Endometrial microvascular endothelial cells (primary cell): ENCODE results near the gene CPM. TPM values are rescaled to one million over a fixed set of nuclear protein-coding genes. Genes with fewer than 3 reads are reported as not detected.
"Not testable (repeated sequence)": the region's sequence is repeated elsewhere in the genome, so short reads cannot be mapped to it uniquely, and the experiment has no call there.

Experiments used
- in situ Hi-C: cut with HindIII; loops from 2 replicates; pipeline ENCODE4 v1.10.0; 2017; ENCODE audit warnings: low sequenced_read_pairs, low pct_unique_long_range_greater_than_20kb; ENCODE audit errors: inconsistent ontology term
- total RNA-seq: library from RNA; depleted of rRNA; stranded (reverse); fragments of >200 nt; gene quantifications from one replicate; pipeline ENCODE4 v1.2.3, GENCODE V29; 2015; ENCODE audit errors: inconsistent ontology term

The CPM gene
- total RNA-seq, 1 donor from 2014 or later: 4.6 TPM

DNA sequence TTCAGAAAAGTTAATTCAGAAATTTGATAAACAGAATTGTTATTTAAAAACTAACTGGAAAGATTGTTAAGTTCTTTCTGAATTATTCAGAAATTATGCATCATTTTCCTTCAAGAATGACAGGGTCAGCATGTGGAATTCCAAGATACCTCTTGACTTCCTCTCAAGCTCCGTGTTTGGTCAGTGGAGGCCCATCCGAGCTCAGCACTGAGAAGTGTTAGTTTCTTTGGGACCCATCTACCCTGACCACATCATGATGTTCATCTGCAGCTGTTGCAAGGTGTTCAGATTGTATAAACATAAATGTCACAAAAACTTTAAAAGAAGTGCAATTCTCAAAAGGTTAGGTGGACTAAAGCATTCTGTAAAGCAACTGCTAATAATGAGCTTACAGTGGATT is 91.3 kb downstream of the CPM start:
- in situ Hi-C loops: no loop called here

DNA sequence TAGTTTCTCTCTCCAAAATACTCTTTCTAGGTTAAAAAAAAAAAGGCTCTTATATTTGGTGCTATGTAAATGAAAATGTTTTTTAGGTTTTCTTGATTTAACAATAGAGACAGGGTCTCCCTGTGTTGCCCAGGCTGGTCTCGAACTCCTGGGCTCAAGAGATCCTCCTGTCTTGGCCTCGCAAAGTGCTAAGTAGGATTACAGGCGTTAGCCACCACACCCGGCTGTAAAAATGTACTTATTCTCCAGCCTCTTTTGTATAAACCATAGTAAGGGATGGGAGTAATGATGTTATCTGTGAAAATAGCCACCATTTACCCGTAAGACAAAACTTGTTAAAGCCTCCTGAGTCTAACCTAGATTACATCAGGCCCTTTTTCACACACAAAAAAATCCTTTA is 91.8 kb downstream of the CPM start:
- in situ Hi-C loops: not testable (repeated sequence)

DNA sequence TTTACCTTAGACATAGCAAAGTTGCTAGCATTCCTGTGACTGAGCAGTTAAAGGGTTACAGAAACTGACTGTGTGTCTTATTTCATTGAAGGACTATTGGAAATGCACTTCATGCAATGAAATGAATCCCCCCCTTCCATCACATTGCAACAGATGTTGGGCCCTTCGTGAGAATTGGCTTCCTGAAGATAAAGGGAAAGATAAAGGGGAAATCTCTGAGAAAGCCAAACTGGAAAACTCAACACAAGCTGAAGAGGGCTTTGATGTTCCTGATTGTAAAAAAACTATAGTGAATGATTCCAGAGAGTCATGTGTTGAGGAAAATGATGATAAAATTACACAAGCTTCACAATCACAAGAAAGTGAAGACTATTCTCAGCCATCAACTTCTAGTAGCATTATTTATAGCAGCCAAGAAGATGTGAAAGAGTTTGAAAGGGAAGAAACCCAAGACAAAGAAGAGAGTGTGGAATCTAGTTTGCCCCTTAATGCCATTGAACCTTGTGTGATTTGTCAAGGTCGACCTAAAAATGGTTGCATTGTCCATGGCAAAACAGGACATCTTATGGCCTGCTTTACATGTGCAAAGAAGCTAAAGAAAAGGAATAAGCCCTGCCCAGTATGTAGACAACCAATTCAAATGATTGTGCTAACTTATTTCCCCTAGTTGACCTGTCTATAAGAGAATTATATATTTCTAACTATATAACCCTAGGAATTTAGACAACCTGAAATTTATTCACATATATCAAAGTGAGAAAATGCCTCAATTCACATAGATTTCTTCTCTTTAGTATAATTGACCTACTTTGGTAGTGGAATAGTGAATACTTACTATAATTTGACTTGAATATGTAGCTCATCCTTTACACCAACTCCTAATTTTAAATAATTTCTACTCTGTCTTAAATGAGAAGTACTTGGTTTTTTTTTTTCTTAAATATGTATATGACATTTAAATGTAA is 93.5 kb downstream of the CPM start:
- in situ Hi-C loops: no loop called here

DNA sequence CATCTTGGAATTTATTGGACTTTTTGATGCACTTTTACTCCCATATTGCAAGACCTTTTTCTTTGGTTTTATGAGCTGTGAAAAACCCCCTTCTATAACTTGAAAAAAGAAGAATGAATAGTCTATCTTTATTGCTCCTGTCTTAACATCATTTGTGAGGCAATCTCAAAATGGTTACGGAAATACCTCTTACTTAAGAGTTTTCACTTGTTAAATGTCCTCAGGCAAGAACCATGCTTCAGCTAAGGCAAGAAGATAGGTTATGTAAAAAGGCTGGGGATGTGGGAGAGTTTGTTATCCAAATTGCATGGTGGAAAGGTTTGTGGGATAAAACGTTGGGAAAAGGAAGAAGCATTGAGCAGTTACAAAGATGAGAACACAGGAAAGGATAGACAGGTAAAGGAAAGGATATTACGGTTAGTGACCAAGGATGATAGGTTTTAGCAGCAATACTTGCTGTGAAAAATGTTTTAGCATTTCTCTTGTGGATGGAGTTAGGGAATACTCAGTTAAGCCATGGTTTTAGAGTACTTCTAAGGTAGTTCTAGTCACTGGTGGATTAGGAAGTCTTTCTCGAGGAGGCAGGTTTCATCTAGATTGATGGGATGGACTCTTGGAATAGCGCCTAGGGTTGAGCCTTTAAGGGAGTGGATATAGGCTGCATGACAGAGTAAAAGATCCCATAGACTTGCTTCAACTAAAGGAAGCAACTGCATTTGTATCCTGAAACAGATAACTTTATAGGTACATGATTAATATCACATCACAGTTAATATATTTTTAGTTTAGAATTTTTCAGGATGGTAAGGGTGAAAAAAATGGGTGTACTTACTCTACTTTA is 94.7 kb downstream of the CPM start:
- in situ Hi-C loops: no loop called here

DNA sequence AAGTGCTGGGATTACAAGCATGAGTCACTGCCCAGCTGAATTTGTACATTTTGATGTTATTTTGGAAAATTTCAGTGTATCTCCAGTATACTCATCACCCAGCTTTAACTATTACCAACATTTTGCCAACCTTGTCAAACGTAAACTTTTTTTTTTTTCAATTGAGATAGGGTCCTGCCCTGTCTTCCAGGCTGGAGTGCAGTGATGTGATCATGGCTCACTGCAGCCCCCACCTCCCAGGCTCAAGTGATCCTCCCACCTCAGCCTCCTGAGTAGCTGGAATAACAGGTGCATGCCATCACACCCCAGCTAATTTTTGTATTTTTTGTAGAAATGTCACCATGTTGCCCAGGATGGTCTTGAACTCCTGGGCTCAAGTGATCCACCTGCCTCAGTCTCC is 95.8 kb downstream of the CPM start:
- in situ Hi-C loops: no loop called here

DNA sequence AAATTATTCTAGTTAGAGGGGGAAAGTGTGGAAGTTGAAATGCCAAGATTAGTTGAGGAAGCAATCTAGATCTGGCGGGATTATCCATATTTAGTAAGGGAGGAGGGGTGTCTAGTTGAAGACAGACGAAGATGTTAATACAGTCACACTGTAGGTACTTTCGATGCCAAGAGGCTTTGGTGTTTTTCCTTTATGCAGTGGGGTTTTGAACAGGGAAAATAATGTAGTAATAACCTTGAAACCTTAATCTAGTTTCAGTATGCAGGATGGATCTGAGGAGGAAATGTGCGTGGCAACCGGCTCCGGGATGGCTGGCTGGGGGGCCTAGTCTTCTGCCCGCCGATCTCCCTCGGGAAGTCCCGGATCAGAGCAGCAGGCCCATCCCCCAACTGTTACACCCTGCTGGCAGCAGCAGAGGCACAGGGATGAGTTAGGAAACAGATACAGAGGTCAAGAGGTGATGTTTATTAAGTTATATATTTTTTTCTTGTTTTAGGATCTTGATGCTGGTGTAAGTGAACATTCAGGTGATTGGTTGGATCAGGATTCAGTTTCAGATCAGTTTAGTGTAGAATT is 97.5 kb downstream of the CPM start:
- in situ Hi-C loops: no loop called here

DNA sequence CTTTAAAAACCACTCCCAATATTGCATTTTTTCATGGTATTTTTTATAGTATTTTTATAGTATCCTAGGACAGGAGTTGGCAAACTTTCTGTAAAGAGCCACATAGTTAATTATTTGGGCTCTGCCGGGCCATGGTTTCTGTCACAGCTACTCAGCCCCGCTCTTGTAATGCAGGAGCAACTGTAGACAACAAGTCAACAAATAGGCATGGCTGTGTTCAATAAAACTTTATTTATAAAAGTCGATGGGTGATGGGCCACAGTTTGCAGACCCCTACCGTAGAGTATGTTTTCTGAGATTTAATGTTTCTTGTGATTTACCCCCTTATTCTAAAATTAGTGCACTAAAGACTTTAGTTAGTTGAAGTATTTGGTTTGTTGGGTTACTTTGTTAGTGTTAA is 99.5 kb downstream of the CPM start:
- in situ Hi-C loops: no loop called here

DNA sequence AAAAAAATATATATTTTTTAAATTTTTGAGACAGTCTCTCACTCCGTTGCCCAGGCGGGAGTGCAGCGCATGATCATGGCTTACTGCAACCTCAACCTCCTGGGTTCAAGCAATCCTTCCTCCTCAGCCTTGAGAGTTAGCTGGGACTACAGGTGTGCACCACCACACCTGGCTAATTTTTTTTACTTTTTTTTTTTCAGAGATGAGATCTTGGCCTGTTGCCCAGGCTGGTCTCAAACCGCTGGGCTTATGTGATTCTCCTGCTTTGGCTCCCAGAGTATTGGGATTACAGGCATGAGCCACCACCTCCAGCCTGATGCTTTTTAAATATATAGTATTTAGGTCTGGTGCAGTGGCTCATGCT is 100.5 kb downstream of the CPM start:
- in situ Hi-C loops: no loop called here

DNA sequence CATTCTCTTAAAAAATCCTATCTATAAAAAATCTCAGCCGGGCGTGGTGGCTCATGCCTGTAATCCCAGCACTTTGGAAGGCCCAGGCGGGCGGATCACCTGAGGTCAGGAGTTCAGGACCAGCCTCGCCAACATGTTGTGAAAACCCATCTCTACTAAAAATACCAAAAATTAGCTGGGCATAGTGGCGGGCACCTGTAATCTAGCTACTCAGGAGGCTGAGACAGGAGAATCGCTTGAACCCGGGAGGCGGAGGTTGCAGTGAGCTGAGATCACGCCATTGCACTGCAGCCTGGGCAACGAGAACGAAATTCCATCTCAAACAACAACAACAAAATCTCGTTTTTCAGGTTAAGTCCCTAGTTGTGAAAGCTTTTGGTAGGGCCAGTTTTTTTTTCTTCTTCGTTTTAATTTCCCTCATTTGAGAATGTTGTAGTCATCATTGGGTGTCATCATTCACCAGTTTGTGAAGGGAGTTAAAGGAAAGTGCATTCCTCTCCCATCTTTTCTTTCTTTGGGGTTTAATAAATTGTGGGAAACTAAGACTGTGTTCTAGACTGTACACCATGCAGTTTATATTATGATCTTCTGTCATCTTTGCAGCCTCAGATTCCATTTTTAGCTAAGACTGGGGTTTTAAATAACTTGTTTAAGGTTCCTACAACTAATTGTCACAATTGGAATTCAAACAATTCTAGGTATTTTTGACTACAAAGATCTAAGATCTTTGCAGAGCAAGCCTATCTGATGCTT is 101.0 kb downstream of the CPM start:
- in situ Hi-C loops: no loop called here

DNA sequence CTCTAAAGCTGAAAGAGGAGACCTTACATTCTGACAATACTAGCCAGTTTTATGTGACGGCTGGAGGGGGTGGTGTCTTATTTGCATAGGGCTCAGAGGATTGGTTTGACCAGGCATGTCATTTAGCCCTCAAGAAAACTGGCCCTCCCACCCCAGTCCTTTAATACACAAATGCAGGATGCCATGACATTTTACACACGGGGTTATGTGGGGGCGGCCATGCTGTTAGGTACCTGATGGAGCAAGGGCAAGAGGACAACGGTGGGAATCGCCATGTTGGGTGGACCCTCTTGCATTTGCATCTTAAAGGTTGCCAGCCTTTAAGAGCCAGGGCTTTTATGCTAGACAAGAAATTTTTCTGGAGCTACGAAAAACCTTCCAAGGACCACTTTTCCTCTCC is 101.7 kb downstream of the CPM start:
- in situ Hi-C loops: no loop called here

DNA sequence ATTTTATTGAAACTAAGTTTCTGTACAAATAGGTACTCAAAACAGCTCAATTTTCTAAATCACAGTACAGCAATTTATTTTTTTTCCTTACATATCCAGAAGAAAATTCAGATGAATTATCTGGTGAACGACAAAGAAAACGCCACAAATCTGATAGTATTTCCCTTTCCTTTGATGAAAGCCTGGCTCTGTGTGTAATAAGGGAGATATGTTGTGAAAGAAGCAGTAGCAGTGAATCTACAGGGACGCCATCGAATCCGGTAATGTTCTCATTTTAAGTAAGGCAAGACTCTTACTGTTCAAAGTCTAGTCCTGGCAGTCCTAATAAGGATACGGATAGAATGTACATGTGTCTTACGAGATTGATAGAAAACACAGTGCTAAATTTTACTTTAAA is 104.3 kb downstream of the CPM start:
- in situ Hi-C loops: no loop called here

DNA sequence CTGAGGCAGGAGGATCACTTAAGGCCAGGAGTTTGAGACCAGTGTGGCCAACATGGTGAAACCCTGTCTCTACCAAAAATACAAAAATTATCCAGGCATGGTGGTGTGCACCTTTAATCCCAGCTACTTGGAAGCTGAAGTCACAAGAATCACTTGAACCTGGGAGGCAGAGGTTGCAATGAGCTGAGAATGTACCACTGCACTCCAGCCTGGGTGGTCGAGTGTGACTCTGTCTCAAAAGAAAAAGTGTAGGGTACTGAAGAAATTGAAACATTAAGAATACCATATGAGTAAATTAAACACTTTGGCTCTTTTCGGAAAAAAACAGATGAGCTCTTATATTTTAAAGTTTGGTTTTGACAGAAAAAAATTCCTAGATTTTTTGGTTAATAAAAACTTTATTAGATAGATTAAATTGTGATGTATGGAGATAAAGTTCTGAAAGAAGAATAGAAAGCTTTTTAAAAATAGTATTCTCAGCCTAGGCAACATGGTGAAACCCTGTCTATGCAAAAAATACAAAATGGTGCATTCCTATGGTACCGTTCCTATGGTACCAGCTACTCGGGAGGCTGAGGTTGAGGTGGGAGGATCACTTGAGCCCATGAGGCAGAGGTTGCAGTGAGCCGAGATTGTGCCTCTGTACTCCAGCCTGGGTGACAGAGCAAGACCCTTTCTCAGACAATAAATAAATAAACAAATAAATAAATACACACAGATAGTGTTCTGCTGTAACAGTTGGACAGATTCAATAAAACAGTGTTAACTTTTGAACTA is 104.9 kb downstream of the CPM start:
- in situ Hi-C loops: no loop called here

DNA sequence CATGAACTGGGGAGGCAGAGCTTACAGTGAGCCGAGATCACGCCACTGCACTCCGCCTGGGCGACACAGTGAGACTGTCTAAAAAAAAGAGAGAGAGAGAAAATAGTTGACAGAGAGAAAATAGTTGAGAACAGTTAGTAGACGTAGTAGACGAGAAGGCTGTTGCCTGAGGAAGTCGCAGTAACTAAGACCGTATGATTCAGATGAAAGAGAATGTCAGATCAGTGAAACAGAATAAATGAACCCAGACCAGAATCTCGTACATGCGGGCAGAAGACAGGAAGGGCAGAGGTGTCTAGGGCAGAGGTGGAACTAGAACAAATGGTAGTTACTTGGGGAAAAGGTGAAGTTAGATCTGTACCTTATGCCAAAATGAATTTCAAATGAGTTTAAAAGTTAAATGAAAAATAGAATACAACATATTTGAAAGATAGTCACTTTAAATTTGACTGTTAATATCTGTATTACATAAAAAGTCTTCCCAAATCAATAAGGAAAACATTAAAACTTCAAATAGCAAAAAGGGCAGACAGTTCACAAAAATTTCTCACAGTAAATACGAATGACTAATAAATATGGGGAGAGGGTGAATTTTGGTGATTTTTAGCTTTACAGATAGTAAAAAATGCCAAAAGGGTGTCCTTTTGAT is 107.3 kb downstream of the CPM start:
- in situ Hi-C loops: no loop called here

DNA sequence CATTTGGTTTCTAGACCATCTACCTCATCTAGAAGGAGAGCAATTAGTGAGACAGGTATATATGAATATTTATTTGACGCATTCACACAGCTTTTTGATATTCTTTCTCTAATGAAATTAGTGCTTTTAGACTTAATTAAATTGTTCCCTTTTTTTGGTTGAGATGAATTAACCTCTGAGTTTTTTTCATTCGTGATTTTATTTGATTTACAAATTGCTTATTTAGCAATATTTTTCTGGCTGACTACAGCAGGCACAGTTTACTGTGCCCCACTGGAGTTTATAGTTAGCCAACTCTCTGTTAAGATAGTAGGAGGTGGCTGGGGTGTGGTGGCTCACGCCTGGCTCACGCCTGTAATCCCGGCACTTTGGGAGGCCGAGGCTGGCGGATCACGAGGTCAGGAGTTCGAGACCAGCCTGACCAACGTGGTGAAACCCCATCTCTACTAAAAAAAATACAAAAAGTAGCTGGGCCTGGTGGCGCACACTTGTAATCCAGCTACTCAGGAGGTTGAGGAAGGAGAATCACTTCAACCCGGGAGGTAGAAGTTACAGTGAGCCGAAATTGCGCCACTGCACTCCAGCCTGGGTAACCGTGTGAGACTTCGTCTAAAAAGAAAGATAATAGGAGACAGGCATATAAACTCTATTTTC is 108.2 kb downstream of the CPM start:
- in situ Hi-C loops: no loop called here

DNA sequence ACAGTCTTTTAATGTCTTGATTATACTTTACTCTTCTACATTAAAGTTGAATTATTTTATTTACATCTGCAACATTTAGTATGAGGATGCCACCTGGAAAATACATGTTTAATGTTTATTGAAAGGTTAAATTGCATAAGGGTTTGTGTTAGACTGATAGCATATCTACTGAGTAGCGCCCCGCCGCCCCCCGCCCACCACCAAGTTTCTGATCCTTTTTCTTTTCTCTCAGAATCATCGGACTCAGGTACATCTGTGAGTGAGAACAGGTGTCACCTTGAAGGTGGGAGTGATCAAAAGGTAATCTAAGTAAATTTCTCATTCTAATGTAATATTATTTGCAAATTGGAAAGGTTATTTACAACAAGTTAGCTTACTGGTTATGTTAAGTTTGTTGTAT is 108.8 kb downstream of the CPM start:
- in situ Hi-C loops: no loop called here

DNA sequence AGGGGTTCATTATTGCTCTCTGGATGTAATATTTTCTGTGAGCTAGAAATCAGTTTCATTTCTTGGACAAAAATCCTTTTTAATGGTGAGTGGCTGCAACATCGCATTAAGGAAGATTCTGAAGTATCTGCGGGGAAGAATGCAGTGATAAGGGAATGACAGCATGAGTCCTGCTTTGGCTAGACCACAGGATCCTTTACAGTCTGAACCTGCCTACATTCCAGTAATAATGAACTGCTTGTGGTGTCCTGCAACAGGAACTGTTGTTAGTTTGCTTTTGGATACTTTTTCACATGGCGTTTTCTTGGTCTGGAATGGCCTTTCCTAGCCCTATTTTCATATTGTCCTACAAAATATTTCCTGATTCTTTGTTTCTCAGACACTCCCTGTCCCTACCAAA is 109.3 kb downstream of the CPM start:
- in situ Hi-C loops: no loop called here

DNA sequence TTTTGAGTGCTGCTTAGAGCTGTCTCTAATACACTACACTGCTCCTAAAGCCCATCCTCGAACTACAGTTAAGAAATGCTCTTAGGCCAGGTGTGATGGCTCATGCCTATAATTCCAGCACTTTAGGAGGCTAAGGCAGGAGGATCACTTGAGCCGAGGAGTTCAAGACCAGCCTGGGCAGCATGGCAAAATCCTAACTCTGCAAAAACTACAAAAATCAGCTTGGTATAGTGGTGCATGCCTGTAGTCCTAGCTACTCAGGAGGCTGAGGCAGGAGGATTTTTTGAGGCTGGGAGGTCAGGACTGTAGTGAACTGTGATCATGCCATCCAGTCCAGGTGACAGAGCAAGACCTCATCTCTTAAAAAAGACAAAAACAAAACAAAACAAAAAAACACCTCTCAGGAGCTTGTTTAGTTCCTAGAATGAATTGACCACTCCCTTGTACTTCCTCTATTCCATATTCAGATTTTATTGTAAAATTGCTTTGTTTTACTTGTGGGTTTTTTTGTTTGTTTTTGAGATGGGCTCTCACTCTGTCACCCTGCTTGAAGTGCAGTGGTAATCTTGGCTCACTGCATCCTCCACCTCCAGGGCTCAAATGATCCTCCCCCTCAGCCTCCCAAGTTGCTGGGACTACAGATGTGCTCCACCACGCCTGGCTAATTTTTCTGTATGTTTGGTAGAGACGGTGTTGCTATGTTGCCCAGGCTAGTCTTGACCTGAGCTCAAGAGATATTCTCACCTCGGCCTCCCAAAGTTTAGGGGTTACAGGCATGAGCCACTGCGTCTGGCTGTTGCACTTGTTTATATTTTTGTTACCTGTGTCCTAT is 111.4 kb downstream of the CPM start:
- in situ Hi-C loops: no loop called here
